HFF-Myc (cell line): ENCODE data around the gene SYAP1.

Experiments
- DNase-seq: peaks from one replicate; pipeline ENCODE4 v3.0.0-alpha.2; 2011; ENCODE audit warnings: low read depth; ENCODE audit errors: extremely low read depth
- H3K4me3 ChIP-seq: replicated peaks from 2 replicates; pipeline ENCODE4 v1.5.1; 2011; ENCODE audit warnings: low read depth, mild to moderate bottlenecking, control low read depth, low read length
- TF ChIP-seq, protein P1 (sequence below): IDR thresholded peaks from 2 replicates; pipeline ENCODE4 v1.5.1; 2012; ENCODE audit warnings: mild to moderate bottlenecking, low read depth, low read length, control low read depth; ENCODE audit errors: missing control alignments

SYAP1 gene

DNA sequence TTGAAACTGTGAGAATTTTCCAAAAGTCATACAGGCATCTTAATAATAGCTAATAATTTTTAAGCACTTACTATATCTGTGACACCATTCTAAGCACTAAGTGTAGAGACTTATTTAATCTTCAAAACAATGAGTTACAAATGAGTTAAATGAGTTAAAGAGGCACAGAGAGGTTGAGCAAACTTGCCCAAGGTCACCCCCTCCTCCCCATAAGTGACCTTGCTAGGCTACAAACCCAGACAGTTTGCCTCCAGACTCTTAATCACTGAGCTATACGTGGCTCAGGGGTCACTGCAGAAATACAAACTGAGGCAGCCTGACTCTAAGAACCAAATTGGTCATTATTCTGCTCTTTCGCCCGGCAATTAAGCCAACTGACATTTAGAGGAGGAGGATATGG is 22.5 kb upstream of the SYAP1 start:
- TF ChIP-seq, protein P1, sequence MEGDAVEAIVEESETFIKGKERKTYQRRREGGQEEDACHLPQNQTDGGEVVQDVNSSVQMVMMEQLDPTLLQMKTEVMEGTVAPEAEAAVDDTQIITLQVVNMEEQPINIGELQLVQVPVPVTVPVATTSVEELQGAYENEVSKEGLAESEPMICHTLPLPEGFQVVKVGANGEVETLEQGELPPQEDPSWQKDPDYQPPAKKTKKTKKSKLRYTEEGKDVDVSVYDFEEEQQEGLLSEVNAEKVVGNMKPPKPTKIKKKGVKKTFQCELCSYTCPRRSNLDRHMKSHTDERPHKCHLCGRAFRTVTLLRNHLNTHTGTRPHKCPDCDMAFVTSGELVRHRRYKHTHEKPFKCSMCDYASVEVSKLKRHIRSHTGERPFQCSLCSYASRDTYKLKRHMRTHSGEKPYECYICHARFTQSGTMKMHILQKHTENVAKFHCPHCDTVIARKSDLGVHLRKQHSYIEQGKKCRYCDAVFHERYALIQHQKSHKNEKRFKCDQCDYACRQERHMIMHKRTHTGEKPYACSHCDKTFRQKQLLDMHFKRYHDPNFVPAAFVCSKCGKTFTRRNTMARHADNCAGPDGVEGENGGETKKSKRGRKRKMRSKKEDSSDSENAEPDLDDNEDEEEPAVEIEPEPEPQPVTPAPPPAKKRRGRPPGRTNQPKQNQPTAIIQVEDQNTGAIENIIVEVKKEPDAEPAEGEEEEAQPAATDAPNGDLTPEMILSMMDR = no peak
- DNase-seq = no peak
- H3K4me3 ChIP-seq = no peak overlapping the region

DNA sequence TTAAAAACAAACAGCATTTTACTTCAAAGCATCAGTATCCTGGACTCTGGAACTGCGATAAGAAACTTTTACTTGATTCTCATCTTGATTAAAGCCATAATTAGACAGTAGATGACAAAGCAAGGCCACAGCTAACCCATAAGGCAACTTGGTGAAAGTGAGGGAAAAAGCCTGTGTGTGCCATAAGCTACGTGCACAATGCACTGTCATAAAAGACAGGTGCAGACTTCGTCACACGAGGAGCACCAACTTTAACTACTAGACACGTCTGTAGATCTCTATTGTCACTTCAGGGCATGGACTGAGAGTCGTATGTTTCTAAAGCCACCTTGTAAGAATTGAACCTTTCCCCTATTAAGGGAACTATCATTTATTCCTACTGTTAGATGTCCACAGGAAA is 20.0 kb upstream of the SYAP1 start:
- no peak for DNase-seq
- no peak overlapping the region for H3K4me3 ChIP-seq
- TF ChIP-seq, protein P1 = no peak

- DNase-seq = no peak
- H3K4me3 ChIP-seq = no peak overlapping the region
- TF ChIP-seq, protein P1 = no peak
Measured at GRCh38 chrX:16700734-16701133, 18.7 kb upstream of the SYAP1 start.

- H3K4me3 ChIP-seq = no peak overlapping the region
- no peak for DNase-seq
- TF ChIP-seq, protein P1 = no peak
Measured at GRCh38 chrX:16702700-16703599, 16.5 kb upstream of the SYAP1 start.

GRCh38 chrX:16705370-16705769 is 14.0 kb upstream of the SYAP1 start:
- H3K4me3 ChIP-seq = no peak overlapping the region
- DNase-seq = no peak
- TF ChIP-seq, protein P1 = no peak

- DNase-seq = no peak
- TF ChIP-seq, protein P1 = no peak
Measured at GRCh38 chrX:16708016-16708415, 11.4 kb upstream of the SYAP1 start.

More at GRCh38 chrX:16708016-16708415, 11.4 kb upstream of the SYAP1 start:
- no peak overlapping the region for H3K4me3 ChIP-seq
